Fibroblast of lung (primary cell): ENCODE data around the gene RNASEH2C.

Source experiments
- EZH2 ChIP-seq: IDR thresholded peaks from 2 replicates; pipeline ENCODE4 v1.5.1; 2012; ENCODE audit warnings: low read length, control low read depth, mild to moderate bottlenecking; ENCODE audit errors: missing control alignments
- TF ChIP-seq, protein P1 (sequence below), 2 donors: IDR thresholded peaks in 1 of 2; conservative IDR thresholded peaks in 1 of 2; 1 replicate in 1 of 2; 2 replicates in 1 of 2; pipeline ENCODE4 v1.5.1; 2011 to 2012; ENCODE audit warnings: low read length in 2 of 2, control low read depth in 1 of 2, inconsistent platforms in 1 of 2, low read depth in 1 of 2, mild to moderate bottlenecking in 1 of 2

DNA sequence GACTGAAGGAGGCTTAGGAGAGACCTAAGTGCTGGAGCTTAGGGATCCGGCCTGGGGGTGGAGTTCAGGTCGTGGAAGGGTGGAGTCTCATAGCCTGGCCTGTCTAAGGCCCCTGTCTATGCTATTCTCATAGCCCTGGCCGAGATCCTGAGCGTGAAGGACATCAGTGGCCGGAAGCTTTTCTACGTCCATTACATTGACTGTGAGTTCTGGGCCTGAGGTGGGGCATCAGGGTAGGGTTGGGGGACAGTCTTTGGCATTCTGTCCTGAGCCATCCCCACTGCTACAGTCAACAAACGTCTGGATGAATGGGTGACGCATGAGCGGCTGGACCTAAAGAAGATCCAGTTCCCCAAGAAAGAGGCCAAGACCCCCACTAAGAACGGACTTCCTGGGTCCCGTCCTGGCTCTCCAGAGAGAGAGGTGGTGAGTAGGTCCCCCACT is 7.9 kb downstream of the RNASEH2C start:
- TF ChIP-seq, protein P1, sequence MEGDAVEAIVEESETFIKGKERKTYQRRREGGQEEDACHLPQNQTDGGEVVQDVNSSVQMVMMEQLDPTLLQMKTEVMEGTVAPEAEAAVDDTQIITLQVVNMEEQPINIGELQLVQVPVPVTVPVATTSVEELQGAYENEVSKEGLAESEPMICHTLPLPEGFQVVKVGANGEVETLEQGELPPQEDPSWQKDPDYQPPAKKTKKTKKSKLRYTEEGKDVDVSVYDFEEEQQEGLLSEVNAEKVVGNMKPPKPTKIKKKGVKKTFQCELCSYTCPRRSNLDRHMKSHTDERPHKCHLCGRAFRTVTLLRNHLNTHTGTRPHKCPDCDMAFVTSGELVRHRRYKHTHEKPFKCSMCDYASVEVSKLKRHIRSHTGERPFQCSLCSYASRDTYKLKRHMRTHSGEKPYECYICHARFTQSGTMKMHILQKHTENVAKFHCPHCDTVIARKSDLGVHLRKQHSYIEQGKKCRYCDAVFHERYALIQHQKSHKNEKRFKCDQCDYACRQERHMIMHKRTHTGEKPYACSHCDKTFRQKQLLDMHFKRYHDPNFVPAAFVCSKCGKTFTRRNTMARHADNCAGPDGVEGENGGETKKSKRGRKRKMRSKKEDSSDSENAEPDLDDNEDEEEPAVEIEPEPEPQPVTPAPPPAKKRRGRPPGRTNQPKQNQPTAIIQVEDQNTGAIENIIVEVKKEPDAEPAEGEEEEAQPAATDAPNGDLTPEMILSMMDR (conservative IDR thresholded peaks at IDR 0.05 in 1 of 2, IDR thresholded peaks at IDR 0.05 in 1 of 2; ENCODE audit: low read depth in 1 of 2, low read length in 2 of 2): no peak
- no peak for TF ChIP-seq EZH2
